ENCODE results near the gene ZNF280A. TPM values are rescaled to one million over a fixed set of nuclear protein-coding genes. Genes with fewer than 3 reads are reported as not detected.
"Not testable (repeated sequence)": the region's sequence is repeated elsewhere in the genome, so short reads cannot be mapped to it uniquely, and the experiment has no call there.

Gene ZNF280A
- total RNA-seq, 1 experiment from 2014 or later, result 0.22 TPM

DNA sequence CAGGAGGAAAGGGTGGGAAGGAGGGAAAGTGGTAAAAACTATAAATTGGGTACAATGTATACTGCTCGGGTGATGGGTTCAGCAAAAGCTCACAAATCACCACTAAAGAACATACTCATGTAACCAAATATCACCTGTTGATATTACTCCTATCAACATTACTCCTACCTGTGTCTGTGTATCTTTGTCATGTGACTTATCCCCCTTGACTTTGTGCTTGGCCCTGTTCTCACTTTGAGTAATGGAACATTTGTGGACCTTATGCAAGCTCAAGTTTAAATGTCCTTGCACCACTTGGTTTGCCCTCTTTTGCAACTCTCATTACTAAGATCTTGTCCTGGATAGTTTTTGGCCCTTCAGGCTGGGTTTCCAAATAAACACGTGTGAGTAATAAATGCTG, 50.5 kb downstream of the ZNF280A start:
- CTCF ChIA-PET, result no interaction called here
- no peak for ATAC-seq
- TF ChIP-seq ZNF263 (CRISPR knock-in tag; IDR thresholded peaks at IDR 0.05; ENCODE audit: low read depth) (no peak), PRRX2 (CRISPR knock-in tag; IDR thresholded peaks at IDR 0.05) (no peak), ZNF219 (CRISPR knock-in tag; IDR thresholded peaks at IDR 0.05; ENCODE audit: borderline replicate concordance) (no peak)
- TF ChIP-seq, protein P1, sequence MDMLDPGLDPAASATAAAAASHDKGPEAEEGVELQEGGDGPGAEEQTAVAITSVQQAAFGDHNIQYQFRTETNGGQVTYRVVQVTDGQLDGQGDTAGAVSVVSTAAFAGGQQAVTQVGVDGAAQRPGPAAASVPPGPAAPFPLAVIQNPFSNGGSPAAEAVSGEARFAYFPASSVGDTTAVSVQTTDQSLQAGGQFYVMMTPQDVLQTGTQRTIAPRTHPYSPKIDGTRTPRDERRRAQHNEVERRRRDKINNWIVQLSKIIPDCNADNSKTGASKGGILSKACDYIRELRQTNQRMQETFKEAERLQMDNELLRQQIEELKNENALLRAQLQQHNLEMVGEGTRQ (CRISPR knock-in tag; IDR thresholded peaks at IDR 0.05), result no peak
- TF ChIP-seq, protein P2, sequence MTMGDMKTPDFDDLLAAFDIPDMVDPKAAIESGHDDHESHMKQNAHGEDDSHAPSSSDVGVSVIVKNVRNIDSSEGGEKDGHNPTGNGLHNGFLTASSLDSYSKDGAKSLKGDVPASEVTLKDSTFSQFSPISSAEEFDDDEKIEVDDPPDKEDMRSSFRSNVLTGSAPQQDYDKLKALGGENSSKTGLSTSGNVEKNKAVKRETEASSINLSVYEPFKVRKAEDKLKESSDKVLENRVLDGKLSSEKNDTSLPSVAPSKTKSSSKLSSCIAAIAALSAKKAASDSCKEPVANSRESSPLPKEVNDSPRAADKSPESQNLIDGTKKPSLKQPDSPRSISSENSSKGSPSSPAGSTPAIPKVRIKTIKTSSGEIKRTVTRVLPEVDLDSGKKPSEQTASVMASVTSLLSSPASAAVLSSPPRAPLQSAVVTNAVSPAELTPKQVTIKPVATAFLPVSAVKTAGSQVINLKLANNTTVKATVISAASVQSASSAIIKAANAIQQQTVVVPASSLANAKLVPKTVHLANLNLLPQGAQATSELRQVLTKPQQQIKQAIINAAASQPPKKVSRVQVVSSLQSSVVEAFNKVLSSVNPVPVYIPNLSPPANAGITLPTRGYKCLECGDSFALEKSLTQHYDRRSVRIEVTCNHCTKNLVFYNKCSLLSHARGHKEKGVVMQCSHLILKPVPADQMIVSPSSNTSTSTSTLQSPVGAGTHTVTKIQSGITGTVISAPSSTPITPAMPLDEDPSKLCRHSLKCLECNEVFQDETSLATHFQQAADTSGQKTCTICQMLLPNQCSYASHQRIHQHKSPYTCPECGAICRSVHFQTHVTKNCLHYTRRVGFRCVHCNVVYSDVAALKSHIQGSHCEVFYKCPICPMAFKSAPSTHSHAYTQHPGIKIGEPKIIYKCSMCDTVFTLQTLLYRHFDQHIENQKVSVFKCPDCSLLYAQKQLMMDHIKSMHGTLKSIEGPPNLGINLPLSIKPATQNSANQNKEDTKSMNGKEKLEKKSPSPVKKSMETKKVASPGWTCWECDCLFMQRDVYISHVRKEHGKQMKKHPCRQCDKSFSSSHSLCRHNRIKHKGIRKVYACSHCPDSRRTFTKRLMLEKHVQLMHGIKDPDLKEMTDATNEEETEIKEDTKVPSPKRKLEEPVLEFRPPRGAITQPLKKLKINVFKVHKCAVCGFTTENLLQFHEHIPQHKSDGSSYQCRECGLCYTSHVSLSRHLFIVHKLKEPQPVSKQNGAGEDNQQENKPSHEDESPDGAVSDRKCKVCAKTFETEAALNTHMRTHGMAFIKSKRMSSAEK (CRISPR knock-in tag; IDR thresholded peaks at IDR 0.05; ENCODE audit: borderline replicate concordance), result no peak

DNA sequence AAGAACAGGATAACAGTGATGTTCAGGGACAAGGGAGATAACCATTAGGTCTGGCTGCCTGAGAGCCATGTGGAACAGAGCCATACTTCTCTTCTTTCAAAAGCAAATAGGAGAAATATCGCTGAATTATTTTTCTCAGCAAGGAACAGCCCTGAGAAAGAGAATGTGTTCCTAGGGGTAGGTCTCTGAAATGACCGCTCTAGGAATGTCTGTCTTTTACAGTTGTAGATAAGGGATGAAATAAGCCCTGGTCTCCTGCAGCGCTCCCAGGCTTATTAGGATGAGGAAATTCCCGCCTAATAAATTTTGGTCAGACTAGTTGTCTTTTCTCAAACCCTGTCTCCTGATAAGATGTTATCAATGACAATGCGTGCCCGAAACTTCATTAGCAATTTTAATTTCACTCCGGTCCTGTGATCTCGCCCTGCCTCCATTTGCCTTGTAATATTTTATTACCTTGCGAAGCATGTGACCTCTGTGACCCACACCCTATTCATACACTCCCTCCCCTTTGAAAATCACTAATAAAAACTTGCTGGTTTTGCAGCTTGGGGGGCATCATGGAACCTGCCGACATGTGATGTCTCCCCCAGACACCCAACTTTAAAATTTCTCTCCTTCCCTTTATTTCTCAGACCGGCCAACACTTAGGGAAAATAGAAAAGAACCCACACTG, 51.1 kb downstream of the ZNF280A start:
- POLR2A ChIA-PET; H3K27ac Mint-ChIP-seq; DNase-seq (ENCODE audit: low spot score); H3K4me3 Mint-ChIP-seq; ATAC-seq; H3K4me1 Mint-ChIP-seq: not testable (repeated sequence)
- Mint-ChIP-seq H3K27me3 (ENCODE audit: low read depth) (peaks cover 91% of the 10 kb centered on the region), H3K9me3 (peaks cover 34% of the 10 kb centered on the region), H3K36me3 (peaks cover 22% of the 10 kb centered on the region)
- CTCF ChIA-PET, result interaction anchor here (0.6 kb wide), 1 partner anchor 380 kb away, joined by 3 read pairs; no protein-coding TSS in a partner anchor

More for the DNA sequence above, 50.5 kb downstream of the ZNF280A start:
- POLR2A ChIA-PET, result no interaction called here
- Mint-ChIP-seq H3K27ac (no peak overlapping the region), H3K9me3 (peaks cover 34% of the 10 kb centered on the region), H3K4me1 (peaks cover 3% of the 10 kb centered on the region), H3K36me3 (peaks cover 22% of the 10 kb centered on the region), H3K27me3 (ENCODE audit: low read depth) (peaks cover 90% of the 10 kb centered on the region), H3K4me3 (no peak overlapping the region)
- DNase-seq (ENCODE audit: low spot score), result no peak

DNA sequence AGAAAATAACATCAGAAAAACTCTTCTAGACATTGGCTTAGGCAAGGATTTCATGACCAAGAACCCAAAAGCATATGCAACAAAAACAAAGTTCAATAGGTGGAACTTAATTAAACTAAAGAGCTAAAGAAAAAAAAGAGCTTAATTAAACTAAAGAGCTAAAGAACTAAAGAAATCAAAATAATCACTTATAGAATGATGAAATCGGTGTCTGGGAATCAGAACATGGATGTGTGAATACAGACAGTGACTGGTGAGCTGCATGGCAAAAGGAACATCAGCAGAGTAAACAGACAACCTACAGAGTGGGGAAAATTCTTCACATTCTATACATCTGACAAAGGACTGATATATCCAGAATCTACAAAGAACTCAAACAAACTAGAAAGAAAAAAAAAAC, 53.0 kb downstream of the ZNF280A start:
- Mint-ChIP-seq H3K4me3 (no peak overlapping the region), H3K4me1 (peaks cover 2% of the 10 kb centered on the region; the same call in 1 of the 2 replicates), H3K27ac (no peak overlapping the region), H3K36me3 (peaks cover 22% of the 10 kb centered on the region), H3K9me3 (peaks cover 34% of the 10 kb centered on the region), H3K27me3 (ENCODE audit: low read depth) (peaks cover 93% of the 10 kb centered on the region)
- ChIA-PET POLR2A (no interaction called here), CTCF (interaction anchor here (5.6 kb wide), 1 partner anchor 110 kb away, joined by 52 read pairs; no protein-coding TSS in a partner anchor)
- DNase-seq (ENCODE audit: low spot score) (no peak), ATAC-seq (no peak)
- TF ChIP-seq, protein P3, sequence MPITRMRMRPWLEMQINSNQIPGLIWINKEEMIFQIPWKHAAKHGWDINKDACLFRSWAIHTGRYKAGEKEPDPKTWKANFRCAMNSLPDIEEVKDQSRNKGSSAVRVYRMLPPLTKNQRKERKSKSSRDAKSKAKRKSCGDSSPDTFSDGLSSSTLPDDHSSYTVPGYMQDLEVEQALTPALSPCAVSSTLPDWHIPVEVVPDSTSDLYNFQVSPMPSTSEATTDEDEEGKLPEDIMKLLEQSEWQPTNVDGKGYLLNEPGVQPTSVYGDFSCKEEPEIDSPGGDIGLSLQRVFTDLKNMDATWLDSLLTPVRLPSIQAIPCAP (CRISPR knock-in tag; IDR thresholded peaks at IDR 0.05), result no peak
- TF ChIP-seq MXD4 (CRISPR knock-in tag; IDR thresholded peaks at IDR 0.05; ENCODE audit: borderline replicate concordance) (no peak), TCF7 (CRISPR knock-in tag; IDR thresholded peaks at IDR 0.05; ENCODE audit: low read depth) (no peak), ZNF396 (CRISPR knock-in tag; IDR thresholded peaks at IDR 0.05; ENCODE audit: borderline replicate concordance) (no peak), TEAD1 (CRISPR knock-in tag; IDR thresholded peaks at IDR 0.05) (no peak), NR1H2 (CRISPR knock-in tag; IDR thresholded peaks at IDR 0.05) (no peak), ZNF671 (CRISPR knock-in tag; IDR thresholded peaks at IDR 0.05) (no peak), NFATC4 (CRISPR knock-in tag; IDR thresholded peaks at IDR 0.05) (no peak)
- TF ChIP-seq, protein P4, sequence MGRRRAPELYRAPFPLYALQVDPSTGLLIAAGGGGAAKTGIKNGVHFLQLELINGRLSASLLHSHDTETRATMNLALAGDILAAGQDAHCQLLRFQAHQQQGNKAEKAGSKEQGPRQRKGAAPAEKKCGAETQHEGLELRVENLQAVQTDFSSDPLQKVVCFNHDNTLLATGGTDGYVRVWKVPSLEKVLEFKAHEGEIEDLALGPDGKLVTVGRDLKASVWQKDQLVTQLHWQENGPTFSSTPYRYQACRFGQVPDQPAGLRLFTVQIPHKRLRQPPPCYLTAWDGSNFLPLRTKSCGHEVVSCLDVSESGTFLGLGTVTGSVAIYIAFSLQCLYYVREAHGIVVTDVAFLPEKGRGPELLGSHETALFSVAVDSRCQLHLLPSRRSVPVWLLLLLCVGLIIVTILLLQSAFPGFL (CRISPR knock-in tag; IDR thresholded peaks at IDR 0.05; ENCODE audit: borderline replicate concordance), result no peak
- TF ChIP-seq, protein P5, sequence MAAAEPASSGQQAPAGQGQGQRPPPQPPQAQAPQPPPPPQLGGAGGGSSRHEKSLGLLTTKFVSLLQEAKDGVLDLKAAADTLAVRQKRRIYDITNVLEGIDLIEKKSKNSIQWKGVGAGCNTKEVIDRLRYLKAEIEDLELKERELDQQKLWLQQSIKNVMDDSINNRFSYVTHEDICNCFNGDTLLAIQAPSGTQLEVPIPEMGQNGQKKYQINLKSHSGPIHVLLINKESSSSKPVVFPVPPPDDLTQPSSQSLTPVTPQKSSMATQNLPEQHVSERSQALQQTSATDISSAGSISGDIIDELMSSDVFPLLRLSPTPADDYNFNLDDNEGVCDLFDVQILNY (CRISPR knock-in tag; IDR thresholded peaks at IDR 0.05), result no peak
- TF ChIP-seq, protein P6, sequence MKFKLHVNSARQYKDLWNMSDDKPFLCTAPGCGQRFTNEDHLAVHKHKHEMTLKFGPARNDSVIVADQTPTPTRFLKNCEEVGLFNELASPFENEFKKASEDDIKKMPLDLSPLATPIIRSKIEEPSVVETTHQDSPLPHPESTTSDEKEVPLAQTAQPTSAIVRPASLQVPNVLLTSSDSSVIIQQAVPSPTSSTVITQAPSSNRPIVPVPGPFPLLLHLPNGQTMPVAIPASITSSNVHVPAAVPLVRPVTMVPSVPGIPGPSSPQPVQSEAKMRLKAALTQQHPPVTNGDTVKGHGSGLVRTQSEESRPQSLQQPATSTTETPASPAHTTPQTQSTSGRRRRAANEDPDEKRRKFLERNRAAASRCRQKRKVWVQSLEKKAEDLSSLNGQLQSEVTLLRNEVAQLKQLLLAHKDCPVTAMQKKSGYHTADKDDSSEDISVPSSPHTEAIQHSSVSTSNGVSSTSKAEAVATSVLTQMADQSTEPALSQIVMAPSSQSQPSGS (CRISPR knock-in tag; IDR thresholded peaks at IDR 0.05; ENCODE audit: borderline replicate concordance, low read depth), result no peak
- TF ChIP-seq, protein P7, sequence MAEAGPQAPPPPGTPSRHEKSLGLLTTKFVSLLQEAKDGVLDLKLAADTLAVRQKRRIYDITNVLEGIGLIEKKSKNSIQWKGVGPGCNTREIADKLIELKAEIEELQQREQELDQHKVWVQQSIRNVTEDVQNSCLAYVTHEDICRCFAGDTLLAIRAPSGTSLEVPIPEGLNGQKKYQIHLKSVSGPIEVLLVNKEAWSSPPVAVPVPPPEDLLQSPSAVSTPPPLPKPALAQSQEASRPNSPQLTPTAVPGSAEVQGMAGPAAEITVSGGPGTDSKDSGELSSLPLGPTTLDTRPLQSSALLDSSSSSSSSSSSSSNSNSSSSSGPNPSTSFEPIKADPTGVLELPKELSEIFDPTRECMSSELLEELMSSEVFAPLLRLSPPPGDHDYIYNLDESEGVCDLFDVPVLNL (CRISPR knock-in tag; IDR thresholded peaks at IDR 0.05; ENCODE audit: borderline replicate concordance, low read depth), result no peak
